HG03469 (cell line): ENCODE data around the gene KDELR1.

Experiments
- ATAC-seq: cut with Tn5 transposase; IDR thresholded peaks from one replicate; pipeline ENCODE4 v1.9.1; 2021; ENCODE audit warnings: mild to moderate bottlenecking, moderate library complexity, moderate number of reproducible peaks; ENCODE audit not compliant: unreplicated experiment

KDELR1 gene

GRCh38 chr19:48344892-48345291 is 46.5 kb downstream of the KDELR1 start:
- no peak for ATAC-seq

GRCh38 chr19:48342841-48343540 is 48.4 kb downstream of the KDELR1 start:
- ATAC-seq: no peak

- no peak for ATAC-seq
These were observed 49.0 kb downstream of the KDELR1 start for GRCh38 chr19:48342414-48342738.

GRCh38 chr19:48341515-48342413 is 49.6 kb downstream of the KDELR1 start:
- ATAC-seq: no peak

GRCh38 chr19:48340995-48341394 is 50.4 kb downstream of the KDELR1 start:
- no peak for ATAC-seq

- no peak for ATAC-seq
These were observed 52.4 kb downstream of the KDELR1 start for GRCh38 chr19:48338802-48339503.

GRCh38 chr19:48338253-48338755 is 53.0 kb downstream of the KDELR1 start:
- no peak for ATAC-seq

GRCh38 chr19:48333467-48334384 is 57.6 kb downstream of the KDELR1 start:
- ATAC-seq: peak; percentile 36

GRCh38 chr19:48332662-48333466 is 58.5 kb downstream of the KDELR1 start:
- peak; percentile 56 for ATAC-seq
